Measurements from ENCODE around the gene PRSS35. TPM values are rescaled to one million over a fixed set of nuclear protein-coding genes. Genes with fewer than 3 reads are reported as not detected.
"Not testable (repeated sequence)": the region's sequence is repeated elsewhere in the genome, so short reads cannot be mapped to it uniquely, and the experiment has no call there.

Gene PRSS35
- total RNA-seq, 1 experiment from 2014 or later: 1.7 TPM

GRCh38 chr6:83551748-83552147, 39.4 kb downstream of the PRSS35 start:
- not testable (repeated sequence) for H3K27me3 ChIP-seq (ENCODE audit: insufficient read depth, low read length); H2AK5ac ChIP-seq (ENCODE audit: insufficient read length, low read length); H2BK20ac ChIP-seq (ENCODE audit: low read depth, low read length, poor library complexity, severe bottlenecking); H4K8ac ChIP-seq (replicated peaks; ENCODE audit: insufficient read length, low read depth, low read length); H3T11ph ChIP-seq (ENCODE audit: low read length); H3K4ac ChIP-seq (ENCODE audit: low read depth, low read length); H2BK120ac ChIP-seq (ENCODE audit: low read depth, low read length, poor library complexity, severe bottlenecking); H3K9me3 Mint-ChIP-seq; H3K56ac ChIP-seq (ENCODE audit: insufficient read length, low read depth, low read length); H2BK5ac ChIP-seq (ENCODE audit: insufficient read length, low read length); H3K18ac ChIP-seq (ENCODE audit: insufficient read length, low read depth, low read length); H4K20me1 ChIP-seq (ENCODE audit: control insufficient read depth, insufficient read depth, insufficient read length); DNase-seq; H3K4me3 Mint-ChIP-seq; H2AFZ ChIP-seq (ENCODE audit: low read length); H3K79me2 ChIP-seq (ENCODE audit: insufficient read depth, low read length); H2BK12ac ChIP-seq (ENCODE audit: insufficient read length, low read depth, low read length); H3K4me1 Mint-ChIP-seq; H4K91ac ChIP-seq (ENCODE audit: insufficient read length, low read depth, low read length); H3K4me1 ChIP-seq (ENCODE audit: insufficient read depth, low read length); H3K9ac ChIP-seq (ENCODE audit: extremely low read depth, insufficient read length, low read length); H3K36me3 Mint-ChIP-seq (ENCODE audit: insufficient read depth in 1 of 3, low read depth in 3 of 3); H3K23ac ChIP-seq (ENCODE audit: insufficient read length, low read depth, low read length); H3K27ac Mint-ChIP-seq; H3K9me3 ChIP-seq (ENCODE audit: control insufficient read depth, low read depth, low read length); H3K27me3 Mint-ChIP-seq (ENCODE audit: low read depth); H3K23me2 ChIP-seq (ENCODE audit: insufficient read length, low read depth, low read length, poor library complexity, severe bottlenecking); H3K27ac ChIP-seq (ENCODE audit: insufficient read length, low read depth, low read length); H3K4me2 ChIP-seq (ENCODE audit: insufficient read depth, insufficient read length, low read length); H3K79me1 ChIP-seq (ENCODE audit: insufficient read depth, low read depth, low read length, poor library complexity, severe bottlenecking); H3K14ac ChIP-seq (ENCODE audit: insufficient read depth, low read length); H4K5ac ChIP-seq (ENCODE audit: insufficient read length, low read depth, low read length); H2BK15ac ChIP-seq (ENCODE audit: low read depth, low read length)
- no CpG with 5 or more reads among the region's 4 CpGs for WGBS (ENCODE audit: extremely low coverage, insufficient read length, low lambda C conversion rate)
